ENCODE measurements around the gene BCORL1.

DNA sequence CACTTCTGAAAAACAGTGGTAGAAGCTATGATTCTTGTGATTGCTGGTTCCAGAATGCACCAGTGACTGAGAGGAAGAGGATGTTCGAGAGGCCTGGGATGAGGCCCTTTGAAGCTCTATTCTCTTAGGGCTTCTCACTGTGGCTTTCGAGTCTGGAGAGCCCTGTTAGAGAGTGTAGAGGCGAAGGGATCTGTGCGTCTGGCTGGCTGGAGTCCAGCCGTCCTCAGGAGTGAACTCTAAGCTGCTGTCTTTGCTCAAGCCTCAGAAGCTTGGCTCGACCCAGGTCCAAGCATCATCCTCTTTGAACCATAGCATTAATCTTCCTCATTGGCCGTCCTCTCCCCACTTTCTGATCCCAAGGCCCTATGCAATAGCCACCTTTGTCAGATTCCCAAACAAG is 76.2 kb downstream of the BCORL1 start:
- TF ChIP-seq RFX5 (IDR thresholded peaks at IDR 0.05; ENCODE audit: low read depth, low read length) (no peak), RAD21 (IDR thresholded peaks at IDR 0.05; ENCODE audit: low read length) (no peak), MAZ (IDR thresholded peaks at IDR 0.05; ENCODE audit: borderline replicate concordance, low read depth, low read length) (no peak), NFE2L2 (IDR thresholded peaks at IDR 0.05; ENCODE audit: low read depth, low read length) (no peak), CEBPB (IDR thresholded peaks at IDR 0.05; ENCODE audit: low read depth, low read length) (no peak), MXI1 (IDR thresholded peaks at IDR 0.05; ENCODE audit: borderline replicate concordance, low read depth, low read length) (no peak), POLR2A (IDR thresholded peaks at IDR 0.05; ENCODE audit: low read depth, low read length) (no peak)
- TF ChIP-seq, protein P1, sequence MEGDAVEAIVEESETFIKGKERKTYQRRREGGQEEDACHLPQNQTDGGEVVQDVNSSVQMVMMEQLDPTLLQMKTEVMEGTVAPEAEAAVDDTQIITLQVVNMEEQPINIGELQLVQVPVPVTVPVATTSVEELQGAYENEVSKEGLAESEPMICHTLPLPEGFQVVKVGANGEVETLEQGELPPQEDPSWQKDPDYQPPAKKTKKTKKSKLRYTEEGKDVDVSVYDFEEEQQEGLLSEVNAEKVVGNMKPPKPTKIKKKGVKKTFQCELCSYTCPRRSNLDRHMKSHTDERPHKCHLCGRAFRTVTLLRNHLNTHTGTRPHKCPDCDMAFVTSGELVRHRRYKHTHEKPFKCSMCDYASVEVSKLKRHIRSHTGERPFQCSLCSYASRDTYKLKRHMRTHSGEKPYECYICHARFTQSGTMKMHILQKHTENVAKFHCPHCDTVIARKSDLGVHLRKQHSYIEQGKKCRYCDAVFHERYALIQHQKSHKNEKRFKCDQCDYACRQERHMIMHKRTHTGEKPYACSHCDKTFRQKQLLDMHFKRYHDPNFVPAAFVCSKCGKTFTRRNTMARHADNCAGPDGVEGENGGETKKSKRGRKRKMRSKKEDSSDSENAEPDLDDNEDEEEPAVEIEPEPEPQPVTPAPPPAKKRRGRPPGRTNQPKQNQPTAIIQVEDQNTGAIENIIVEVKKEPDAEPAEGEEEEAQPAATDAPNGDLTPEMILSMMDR (conservative IDR thresholded peaks at IDR 0.05; ENCODE audit: low read depth, low read length), result no peak

All from IMR-90 (cell line).